GM12878 (cell line): ENCODE data around the gene HOOK2. TPM values are rescaled to one million over a fixed set of nuclear protein-coding genes. Genes with fewer than 3 reads are reported as not detected.

ENCODE experiments used
- ATAC-seq: fragments of 200-7000 bp; cut with Tn5 transposase; 3 replicates; pipeline ENCODE4 v1.9.1; 2020; ENCODE audit warnings: mild to moderate bottlenecking, moderate library complexity
- BruUV-seq: library from RNA; stranded (reverse); fragments of 400-500 nt; replicated peaks from 2 replicates; lab custom pipeline; 2021; lab: Mats Ljungman, UMichigan
- CTCF ChIA-PET: fragments of 300-600 bp; sonication (Branson Sonifier 250); formaldehyde crosslinking; extraction: SDS; loops from one replicate; lab custom pipeline; 2021; ENCODE audit warnings: inconsistent platforms; lab: Yijun Ruan, JAX
- POLR2A ChIA-PET: fragments of 350-600 bp; formaldehyde crosslinking; extraction: SDS; loops from one replicate; lab custom pipeline; 2021; ENCODE audit warnings: inconsistent platforms; lab: Charles Lee
- RAD21 ChIA-PET: fragments of 300-600 bp; sonication (Branson Sonifier 250); formaldehyde crosslinking; loops from one replicate; lab custom pipeline; 2023; ENCODE audit warnings: antibody characterized with exemption; ENCODE audit not compliant: unreplicated experiment; lab: Charles Lee
- SMC1A ChIA-PET: fragments of 300-600 bp; sonication (Branson Sonifier 250); formaldehyde crosslinking; loops from one replicate; lab custom pipeline; 2023; ENCODE audit not compliant: unreplicated experiment, uncharacterized antibody; lab: Charles Lee
- DNase-seq: peaks from one replicate; pipeline ENCODE4 v3.0.0-alpha.2; 2011; ENCODE audit warnings: low read depth, low spot score
- FAIRE-seq: peaks from 3 replicates; lab custom pipeline; 2011; peaks lifted over from hg19 to GRCh38; lab: Jason Lieb, UNC
- H2AFZ ChIP-seq: 2 replicates; pipeline ENCODE4 v1.6.0; 2011; ENCODE audit warnings: low read depth, low read length, control low read depth; ENCODE audit not compliant: control insufficient read depth
- H3K27ac ChIP-seq: 2 replicates; pipeline ENCODE4 v1.5.1; 2011; ENCODE audit warnings: control low read depth; ENCODE audit not compliant: control insufficient read depth, insufficient read depth
- H3K27me3 ChIP-seq, 2 experiments: replicated peaks in 1 of 2; 2 replicates each; pipeline versions ENCODE4 v1.6.0 to v1.6.1; 2011; ENCODE audit warnings: low read length in 1 of 2; ENCODE audit not compliant: control insufficient read depth in 2 of 2, insufficient read depth in 2 of 2
- H3K36me3 ChIP-seq, 2 experiments: 2 replicates each; pipeline ENCODE4 v1.5.1; 2011; ENCODE audit warnings: low read length in 1 of 2; ENCODE audit not compliant: control insufficient read depth in 2 of 2, insufficient read depth in 2 of 2
- H3K4me1 ChIP-seq: 2 replicates; pipeline ENCODE4 v1.6.1; 2011; ENCODE audit warnings: mild to moderate bottlenecking, low read length, moderate library complexity, mixed read lengths; ENCODE audit not compliant: control insufficient read depth, insufficient read depth
- H3K4me2 ChIP-seq: 2 replicates; pipeline ENCODE4 v1.6.0; 2011; ENCODE audit warnings: control low read depth; ENCODE audit not compliant: control insufficient read depth, insufficient read depth
- H3K4me3 ChIP-seq: fragments of 200-600 bp; sonication (generic); 2 replicates; pipeline ENCODE4 v1.5.1; 2016
- H3K79me2 ChIP-seq: 2 replicates; pipeline ENCODE4 v1.6.0; 2011; ENCODE audit warnings: low read length; ENCODE audit not compliant: control insufficient read depth, insufficient read depth
- H3K9ac ChIP-seq: 2 replicates; pipeline ENCODE4 v1.8.0; 2011; ENCODE audit warnings: low read length, control low read depth, mixed read lengths; ENCODE audit not compliant: control insufficient read depth, insufficient read depth
- H3K9me3 ChIP-seq: replicated peaks from 3 replicates; pipeline ENCODE4 v1.5.1; 2011; ENCODE audit warnings: mild to moderate bottlenecking, low read length; ENCODE audit not compliant: control insufficient read depth, insufficient read depth
- H4K20me1 ChIP-seq: 2 replicates; pipeline ENCODE4 v1.6.0; 2011; ENCODE audit not compliant: control insufficient read depth, insufficient read depth
- BRCA1 ChIP-seq: IDR thresholded peaks from 2 replicates; pipeline ENCODE4 v1.6.1; 2011; ENCODE audit warnings: low read depth, low read length, improper control_type of control experiment
- CBX3 ChIP-seq: fragments of 200-600 bp; sonication (generic); IDR thresholded peaks from 2 replicates; pipeline ENCODE4 v1.6.1; 2016; ENCODE audit warnings: low read depth, borderline replicate concordance
- CTCF ChIP-seq, 3 experiments: IDR thresholded peaks in 2 of 3; conservative IDR thresholded peaks in 1 of 3; 2 replicates each; pipeline ENCODE4 v1.5.1; 2011; ENCODE audit warnings: low read depth in 3 of 3, low read length in 3 of 3, mild to moderate bottlenecking in 3 of 3, control low read depth in 2 of 3, moderate library complexity in 2 of 3, inconsistent platforms in 1 of 3, mixed read lengths in 1 of 3; ENCODE audit not compliant: control insufficient read depth in 2 of 3, insufficient read depth in 1 of 3; ENCODE audit errors: extremely low read depth in 1 of 3
- EZH2 ChIP-seq: IDR thresholded peaks from 2 replicates; pipeline ENCODE4 v1.6.1; 2012; ENCODE audit warnings: low read depth, mild to moderate bottlenecking, control low read depth, inconsistent platforms, low read length, borderline replicate concordance; ENCODE audit not compliant: control insufficient read depth
- MTA2 ChIP-seq: fragments of 450-650 bp; IDR thresholded peaks from 2 replicates; pipeline ENCODE4 v1.6.1; 2016; ENCODE audit warnings: low read depth, mild to moderate bottlenecking, moderate library complexity
- NBN ChIP-seq: fragments of 450-650 bp; IDR thresholded peaks from 2 replicates; pipeline ENCODE4 v1.6.1; 2016
- NFYB ChIP-seq: IDR thresholded peaks from 2 replicates; pipeline ENCODE4 v1.6.1; 2011; ENCODE audit warnings: low read depth, mild to moderate bottlenecking, low read length, improper control_type of control experiment, moderate library complexity; ENCODE audit not compliant: insufficient read depth
- RAD51 ChIP-seq: fragments of 450-650 bp; IDR thresholded peaks from 2 replicates; pipeline ENCODE4 v1.6.1; 2016; ENCODE audit warnings: moderate library complexity, mild to moderate bottlenecking, inconsistent platforms
- USF1 ChIP-seq: IDR thresholded peaks from 2 replicates; pipeline ENCODE4 v1.6.1; 2011; ENCODE audit warnings: borderline replicate concordance, low read depth, mild to moderate bottlenecking, moderate library complexity, mixed read lengths, low read length; ENCODE audit not compliant: insufficient read depth; ENCODE audit errors: extremely low read length
- ZNF274 ChIP-seq: IDR thresholded peaks from one replicate; pipeline ENCODE4 v1.8.0; 2011; ENCODE audit not compliant: insufficient read length, insufficient read depth
- WGBS: methylation state at CpG from one replicate; pipeline ENCODE4 v1.1.6; 2016; ENCODE audit warnings: low lambda C conversion rate; ENCODE audit not compliant: insufficient replicate concordance, insufficient coverage; ENCODE audit errors: missing lambda C conversion rate; 5-methylcytosine and 5-hydroxymethylcytosine counted together
- in situ Hi-C: fragments of 300-500 bp; cut with MboI; formaldehyde crosslinking; loops from 9 replicates; pipeline ENCODE4 v1.14.3; 2018; ENCODE audit warnings: mixed read lengths
- intact Hi-C: fragments of 100-400 bp; cut with micrococcal nuclease; formaldehyde crosslinking; loops from one replicate; pipeline ENCODE4 v1.14.2; 2022; ENCODE audit not compliant: unreplicated experiment
- polyA plus RNA-seq, 11 experiments: library from polyadenylated mRNA; depleted of rRNA in 4 of 11; unstranded in 6 of 11; stranded (reverse) in 5 of 11; fragments of >200 nt; fragmentation: Nextera tagmentation in 4 of 11; fragmentation: Illumina TruSeq in 1 of 11; extraction: Ambion mirVana in 4 of 11; extraction: Trizol in 1 of 11; gene quantifications; 1 replicate in 1 of 11; 2 replicates in 10 of 11; pipeline versions ENCODE4 v1.2.1 to v1.2.3, GENCODE V29; 2011 to 2016; ENCODE audit warnings: inconsistent platforms in 2 of 11, missing spikeins in 2 of 11, low read depth in 1 of 11
- total RNA-seq, 4 experiments: library from RNA; depleted of rRNA in 3 of 4; stranded (reverse); fragments of >200 nt in 3 of 4; fragmentation: Illumina TruSeq in 1 of 4; extraction: Trizol in 1 of 4; gene quantifications; 2 replicates each; pipeline versions ENCODE4 v1.2.1 to v1.2.3, GENCODE V29; 2013 to 2021
- TF ChIP-seq, protein P1 (sequence below): fragments of 450-650 bp; IDR thresholded peaks from 2 replicates; pipeline ENCODE4 v1.6.1; 2014; ENCODE audit warnings: mild to moderate bottlenecking
- TF ChIP-seq, protein P2 (sequence below): fragments of 450-650 bp; IDR thresholded peaks from 2 replicates; pipeline ENCODE4 v1.6.1; 2016; ENCODE audit warnings: mild to moderate bottlenecking, moderate library complexity, borderline replicate concordance

HOOK2 gene
- total and polyA plus RNA-seq, 10 of the 15 experiments (the other 5 are each of a cell fraction or from before 2014, with no cell fraction given), result 1.5 to 9.6 (median 6.2) TPM

- no peak overlapping the region for H2AFZ ChIP-seq
- no peak for ATAC-seq
- peaks cover 31% of the 10 kb centered on the region for H3K79me2 ChIP-seq
- no peak overlapping the region for H3K9ac ChIP-seq
- H3K4me2 ChIP-seq, result no peak overlapping the region
- TF ChIP-seq RAD51 (no peak), CTCF (IDR thresholded peaks at IDR 0.05 in 2 of 3, conservative IDR thresholded peaks at IDR 0.05 in 1 of 3; ENCODE audit: control insufficient read depth in 2 of 3, extremely low read depth in 1 of 3, insufficient read depth in 1 of 3, low read depth in 3 of 3, low read length in 3 of 3) (no peak), NFYB (no peak), NBN (no peak), ZNF274 (no peak), MTA2 (no peak), BRCA1 (no peak), CBX3 (no peak), EZH2 (no peak), USF1 (no peak)
- TF ChIP-seq, protein P1, sequence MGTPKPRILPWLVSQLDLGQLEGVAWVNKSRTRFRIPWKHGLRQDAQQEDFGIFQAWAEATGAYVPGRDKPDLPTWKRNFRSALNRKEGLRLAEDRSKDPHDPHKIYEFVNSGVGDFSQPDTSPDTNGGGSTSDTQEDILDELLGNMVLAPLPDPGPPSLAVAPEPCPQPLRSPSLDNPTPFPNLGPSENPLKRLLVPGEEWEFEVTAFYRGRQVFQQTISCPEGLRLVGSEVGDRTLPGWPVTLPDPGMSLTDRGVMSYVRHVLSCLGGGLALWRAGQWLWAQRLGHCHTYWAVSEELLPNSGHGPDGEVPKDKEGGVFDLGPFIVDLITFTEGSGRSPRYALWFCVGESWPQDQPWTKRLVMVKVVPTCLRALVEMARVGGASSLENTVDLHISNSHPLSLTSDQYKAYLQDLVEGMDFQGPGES, result no peak
- TF ChIP-seq, protein P2, sequence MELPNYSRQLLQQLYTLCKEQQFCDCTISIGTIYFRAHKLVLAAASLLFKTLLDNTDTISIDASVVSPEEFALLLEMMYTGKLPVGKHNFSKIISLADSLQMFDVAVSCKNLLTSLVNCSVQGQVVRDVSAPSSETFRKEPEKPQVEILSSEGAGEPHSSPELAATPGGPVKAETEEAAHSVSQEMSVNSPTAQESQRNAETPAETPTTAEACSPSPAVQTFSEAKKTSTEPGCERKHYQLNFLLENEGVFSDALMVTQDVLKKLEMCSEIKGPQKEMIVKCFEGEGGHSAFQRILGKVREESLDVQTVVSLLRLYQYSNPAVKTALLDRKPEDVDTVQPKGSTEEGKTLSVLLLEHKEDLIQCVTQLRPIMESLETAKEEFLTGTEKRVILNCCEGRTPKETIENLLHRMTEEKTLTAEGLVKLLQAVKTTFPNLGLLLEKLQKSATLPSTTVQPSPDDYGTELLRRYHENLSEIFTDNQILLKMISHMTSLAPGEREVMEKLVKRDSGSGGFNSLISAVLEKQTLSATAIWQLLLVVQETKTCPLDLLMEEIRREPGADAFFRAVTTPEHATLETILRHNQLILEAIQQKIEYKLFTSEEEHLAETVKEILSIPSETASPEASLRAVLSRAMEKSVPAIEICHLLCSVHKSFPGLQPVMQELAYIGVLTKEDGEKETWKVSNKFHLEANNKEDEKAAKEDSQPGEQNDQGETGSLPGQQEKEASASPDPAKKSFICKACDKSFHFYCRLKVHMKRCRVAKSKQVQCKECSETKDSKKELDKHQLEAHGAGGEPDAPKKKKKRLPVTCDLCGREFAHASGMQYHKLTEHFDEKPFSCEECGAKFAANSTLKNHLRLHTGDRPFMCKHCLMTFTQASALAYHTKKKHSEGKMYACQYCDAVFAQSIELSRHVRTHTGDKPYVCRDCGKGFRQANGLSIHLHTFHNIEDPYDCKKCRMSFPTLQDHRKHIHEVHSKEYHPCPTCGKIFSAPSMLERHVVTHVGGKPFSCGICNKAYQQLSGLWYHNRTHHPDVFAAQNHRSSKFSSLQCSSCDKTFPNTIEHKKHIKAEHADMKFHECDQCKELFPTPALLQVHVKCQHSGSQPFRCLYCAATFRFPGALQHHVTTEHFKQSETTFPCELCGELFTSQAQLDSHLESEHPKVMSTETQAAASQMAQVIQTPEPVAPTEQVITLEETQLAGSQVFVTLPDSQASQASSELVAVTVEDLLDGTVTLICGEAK, result no peak
- TF ChIP-seq, all 136 proteins: peak for 0
- intact Hi-C loops, result no loop called here
- ChIA-PET RAD21 (no interaction called here), POLR2A (interaction anchor here (0.6 kb wide), 1 partner anchor 13 kb away, joined by 3 read pairs; no protein-coding TSS in a partner anchor), SMC1A (interaction anchor here (0.6 to 1.3 kb wide), 2 partner anchors 9 to 28 kb away, joined by 3 to 4 read pairs; no protein-coding TSS in a partner anchor), CTCF (interaction anchor here (0.6 to 1.4 kb wide), 4 partner anchors 9 to 100 kb away, joined by 3 to 4 read pairs (median 3); partner anchors contain the start of gene GET3)
- FAIRE-seq (no peak), DNase-seq (no peak)
- Histone ChIP-seq H3K27me3 (no peaks in the 10 kb centered on the region), H4K20me1 (0 out of 2 replicates have a peak, but pooled peaks cover 6% of the 10 kb centered on the region), H3K9me3 (no peaks in the 10 kb centered on the region), H3K4me1 (peaks cover 15% of the 10 kb centered on the region), H3K36me3 (peaks cover 25% of the 10 kb centered on the region in 2 experiments; a peak in 3 of 4 replicates), H3K27ac (no peak overlapping the region), H3K4me3 (no peak overlapping the region)
- WGBS, result 66% methylated on average over 2 of the region's 2 CpGs
- BruUV-seq, result no TSS peak
- in situ Hi-C loops, result no loop called here
Measured at GRCh38 chr19:12726988-12727316, 48.4 kb downstream of the HOOK2 start.
